T-helper 1 cell treated with Interleukin-12 subunit alpha and Interleukin-12 subunit beta and Interleukin-4 antibody, amounts not matched to agents 30 ng/mL and 1 ng/mL, for 36 hours (primary cell): ENCODE results near the gene XPR1. TPM values are rescaled to one million over a fixed set of nuclear protein-coding genes. Genes with fewer than 3 reads are reported as not detected.
"Not testable (repeated sequence)": the region's sequence is repeated elsewhere in the genome, so short reads cannot be mapped to it uniquely, and the experiment has no call there.

Experiments
- intact Hi-C: fragments of 100-400 bp; cut with micrococcal nuclease; formaldehyde crosslinking; loops from one replicate; pipeline ENCODE4 v1.15.1; 2024
- total RNA-seq: library from RNA; stranded (reverse); gene quantifications from 2 replicates; pipeline ENCODE4 v1.2.3, GENCODE V29; 2022

XPR1 gene
- total RNA-seq, 1 donor from 2014 or later = 24.2 TPM

DNA sequence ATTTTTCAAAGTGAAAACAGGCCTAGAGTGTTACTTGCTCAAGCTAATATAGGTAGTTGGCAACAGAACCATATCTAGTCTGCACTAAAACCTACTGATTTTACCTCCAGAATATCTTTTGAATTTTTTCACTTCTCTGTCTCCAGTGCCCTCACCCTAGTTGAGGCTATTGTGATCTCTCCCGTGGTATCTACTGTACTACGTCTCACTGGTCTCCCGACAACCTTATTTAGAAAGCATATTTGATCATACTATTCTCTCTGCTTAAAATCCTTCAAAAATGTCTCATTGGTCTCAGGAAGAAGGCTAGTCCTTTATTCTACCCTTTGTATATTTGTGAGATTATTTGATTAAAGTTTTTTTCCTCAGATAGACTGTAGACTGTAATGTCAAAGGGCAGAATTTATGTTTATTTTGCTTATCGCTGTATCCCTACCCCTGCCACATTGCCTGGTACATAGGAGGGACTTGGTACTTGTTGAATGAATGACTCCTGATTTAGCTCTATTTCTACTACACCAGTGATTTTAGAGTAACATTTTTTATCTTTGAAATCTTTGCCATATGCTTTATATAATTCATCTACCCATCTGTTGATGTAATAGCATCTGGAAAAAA lies 145.4 kb downstream of the XPR1 start:
- intact Hi-C loops = loop anchor here (5.0 kb wide), 2 partner anchors 85 to 260 kb away; no protein-coding TSS in a partner anchor

DNA sequence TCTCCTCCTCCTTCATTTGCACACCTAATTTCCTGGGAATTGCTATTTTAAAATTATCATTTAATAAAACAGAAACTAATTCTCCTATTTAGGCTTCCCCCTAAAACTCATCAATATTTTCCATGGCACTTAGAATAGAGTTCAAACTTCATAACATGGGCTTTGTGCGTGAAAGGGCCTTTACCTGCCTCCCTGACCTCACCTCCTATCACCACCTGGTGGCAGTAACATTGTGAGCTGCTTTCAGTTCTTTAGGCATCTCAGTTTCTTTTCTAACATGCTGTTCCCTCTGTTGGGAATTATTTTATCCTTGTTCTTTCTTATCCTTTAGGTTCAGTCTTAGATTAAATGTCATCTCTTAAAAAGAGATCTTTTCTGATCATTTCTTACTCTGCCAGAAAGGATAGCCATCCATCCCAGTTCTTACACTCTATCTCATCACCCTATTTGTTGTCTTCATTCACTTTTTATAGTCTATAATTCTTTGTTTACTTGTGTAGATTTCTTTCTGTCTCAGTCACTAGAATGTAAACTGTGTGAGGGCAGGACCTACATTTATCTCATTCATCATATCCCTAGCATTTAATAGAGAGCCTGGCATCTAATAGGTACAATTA lies 147.1 kb downstream of the XPR1 start:
- intact Hi-C loops = loop anchor here (1.0 to 5.0 kb wide), 3 partner anchors 83 to 262 kb away; no protein-coding TSS in a partner anchor

DNA sequence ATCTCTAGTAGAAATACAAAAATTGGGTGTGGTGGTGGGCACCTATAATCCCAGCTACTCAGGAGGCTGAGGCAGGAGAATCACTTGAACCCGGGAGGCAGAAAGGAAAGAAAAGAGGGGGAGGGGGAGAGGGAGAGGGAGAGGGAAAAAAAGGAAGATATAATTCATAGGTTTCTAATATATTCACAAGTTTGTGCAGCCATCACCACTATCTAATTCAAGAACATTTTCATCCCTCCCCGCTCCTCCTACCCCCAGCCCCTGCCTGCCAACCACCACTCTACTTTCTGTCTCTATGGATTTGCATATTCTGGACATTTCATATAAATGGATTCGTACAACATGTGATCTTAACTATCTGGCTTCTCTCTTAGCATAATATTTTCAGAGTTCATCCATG lies 147.8 kb downstream of the XPR1 start:
- intact Hi-C loops = loop anchor here (5.0 kb wide), 2 partner anchors 83 to 262 kb away; no protein-coding TSS in a partner anchor

DNA sequence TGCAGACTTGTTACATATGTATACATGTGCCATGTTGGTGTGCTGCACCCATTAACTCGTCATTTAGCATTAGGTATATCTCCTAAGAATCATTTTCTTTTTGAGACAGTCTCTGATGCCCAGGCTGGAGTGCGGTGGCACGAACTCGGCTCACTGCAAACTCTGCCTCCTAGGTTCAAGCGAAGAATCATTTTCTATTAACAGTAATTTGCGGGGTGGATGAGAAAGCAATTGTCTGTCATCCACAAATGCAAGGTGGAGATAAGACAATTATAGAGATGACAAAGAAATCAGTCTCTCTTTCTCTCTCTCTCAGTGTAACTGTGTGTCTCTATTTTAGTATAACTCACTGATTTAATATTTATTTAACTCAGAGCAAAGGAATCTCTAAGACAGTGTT lies 149.9 kb downstream of the XPR1 start:
- intact Hi-C loops = no loop called here

DNA sequence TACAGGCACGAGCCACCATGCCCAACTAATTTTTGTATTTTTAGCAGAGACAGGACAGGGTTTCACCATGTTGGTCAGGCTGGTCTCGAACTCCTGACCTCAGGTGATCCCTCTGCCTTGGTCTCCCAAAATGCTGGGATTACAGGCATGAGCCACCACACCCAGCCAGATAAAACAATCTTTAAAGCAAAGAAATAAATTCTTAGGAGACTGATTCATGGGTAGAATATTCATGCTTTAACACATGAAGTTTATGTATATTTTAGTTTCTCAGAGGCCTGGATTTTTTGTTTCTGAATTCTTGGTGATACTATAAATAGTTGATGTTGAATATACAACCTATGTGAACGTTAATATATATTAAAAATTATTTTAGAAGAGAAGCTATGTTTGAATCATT lies 153.5 kb downstream of the XPR1 start:
- intact Hi-C loops = no loop called here

DNA sequence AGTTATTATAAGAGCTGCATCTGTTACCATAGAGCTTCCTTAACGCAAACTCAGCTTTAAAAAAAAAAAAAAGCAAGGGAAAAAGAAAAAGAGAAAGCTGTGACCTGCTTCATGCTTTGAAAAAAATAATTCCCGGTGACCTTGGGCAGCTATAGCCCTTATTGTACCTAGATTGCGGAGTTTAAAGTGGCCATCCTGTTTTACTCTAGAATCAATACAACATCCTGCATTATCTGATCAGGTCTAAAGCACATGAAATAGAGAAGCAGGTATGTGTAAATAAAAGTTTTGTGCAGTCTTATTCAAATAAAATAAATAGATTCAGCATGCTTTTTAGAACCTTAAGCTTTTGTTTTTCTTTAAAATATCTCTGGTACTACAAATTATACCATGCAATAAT lies 154.1 kb downstream of the XPR1 start:
- intact Hi-C loops = no loop called here

DNA sequence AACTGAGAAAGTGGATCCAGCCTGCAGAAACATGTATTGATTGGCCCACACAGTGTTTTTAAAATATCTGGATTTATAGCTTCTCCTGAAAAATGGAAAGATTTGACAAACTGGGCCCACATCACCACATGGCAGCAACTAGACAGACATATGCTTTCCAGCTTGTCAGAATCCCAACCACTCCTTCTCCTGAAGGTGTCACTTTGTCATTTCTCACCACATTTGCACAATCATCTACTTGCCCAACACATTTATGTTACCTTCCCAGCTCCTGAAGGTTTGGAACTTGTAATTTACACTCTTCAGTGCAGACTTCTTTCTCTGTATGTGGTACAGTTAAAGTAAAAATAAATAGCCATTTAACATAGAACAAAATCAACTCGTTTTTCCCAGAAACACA lies 154.8 kb downstream of the XPR1 start:
- intact Hi-C loops = no loop called here

DNA sequence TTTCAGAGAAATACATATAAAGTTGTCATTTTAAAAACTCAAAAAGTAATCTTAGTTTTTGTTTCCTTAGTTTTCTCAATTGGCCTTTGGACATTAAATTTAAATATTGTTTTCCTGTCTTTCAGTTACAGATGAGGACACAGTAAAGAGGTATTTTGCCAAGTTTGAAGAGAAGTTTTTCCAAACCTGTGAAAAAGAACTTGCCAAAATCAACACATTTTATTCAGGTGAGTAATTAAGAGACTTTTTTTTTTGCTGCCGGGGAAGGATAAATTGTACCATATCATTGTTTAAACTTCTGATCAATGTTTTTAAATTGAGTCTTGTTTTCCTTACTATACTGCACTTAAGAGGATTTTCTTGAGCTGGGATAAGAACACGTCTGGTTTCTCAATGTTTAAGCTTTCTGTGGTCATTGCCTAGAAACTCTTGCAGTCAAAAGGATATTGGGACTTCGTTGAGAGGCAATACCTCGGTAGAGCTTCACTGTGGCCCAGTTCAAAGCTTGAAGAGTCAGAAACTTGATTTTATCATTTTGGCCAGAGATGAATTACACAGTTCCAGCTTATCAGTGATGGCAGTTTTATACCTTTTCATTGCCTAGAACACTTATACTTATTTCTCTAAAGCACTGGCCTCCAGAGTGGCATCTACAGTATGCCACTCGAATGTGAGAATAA lies 155.9 kb downstream of the XPR1 start:
- intact Hi-C loops = no loop called here

DNA sequence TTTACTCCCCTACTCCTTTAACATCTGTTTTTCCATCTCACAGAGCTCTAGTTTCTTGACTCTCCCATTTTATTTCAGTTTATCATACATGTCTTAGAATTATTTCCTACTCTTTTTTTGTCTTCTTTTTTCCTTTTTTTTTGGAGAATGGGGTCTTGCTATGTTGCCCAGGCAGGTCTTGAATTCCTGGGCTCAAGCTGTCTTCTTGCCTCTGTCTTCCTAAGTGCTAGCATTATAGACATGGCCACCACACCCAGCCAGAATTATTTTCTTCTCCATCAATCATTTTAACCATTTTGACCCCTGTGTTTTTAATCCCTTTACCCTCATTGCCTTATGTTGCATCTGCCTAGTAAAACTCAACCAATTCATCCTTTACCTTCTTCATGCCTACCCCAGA lies 157.6 kb downstream of the XPR1 start:
- intact Hi-C loops = no loop called here

DNA sequence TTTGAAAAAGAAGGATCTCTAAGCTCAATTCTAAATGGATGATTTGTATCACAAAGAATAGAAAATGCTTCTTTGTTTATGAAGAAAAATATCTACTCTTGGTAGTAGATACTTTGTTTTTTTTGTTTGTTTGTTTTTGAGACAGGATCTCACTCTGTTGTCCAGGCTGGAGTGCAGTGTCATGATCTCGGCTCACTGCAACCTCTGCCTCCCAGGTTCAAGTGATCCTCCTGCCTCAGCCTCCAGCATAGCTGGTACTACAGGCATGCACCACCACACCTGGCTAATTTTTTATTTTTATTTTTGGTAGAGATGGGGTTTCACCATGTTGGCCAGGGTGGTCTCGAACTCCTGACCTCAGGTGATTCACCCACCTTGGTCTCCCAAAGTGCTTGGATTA lies 159.3 kb downstream of the XPR1 start:
- intact Hi-C loops = not testable (repeated sequence)

DNA sequence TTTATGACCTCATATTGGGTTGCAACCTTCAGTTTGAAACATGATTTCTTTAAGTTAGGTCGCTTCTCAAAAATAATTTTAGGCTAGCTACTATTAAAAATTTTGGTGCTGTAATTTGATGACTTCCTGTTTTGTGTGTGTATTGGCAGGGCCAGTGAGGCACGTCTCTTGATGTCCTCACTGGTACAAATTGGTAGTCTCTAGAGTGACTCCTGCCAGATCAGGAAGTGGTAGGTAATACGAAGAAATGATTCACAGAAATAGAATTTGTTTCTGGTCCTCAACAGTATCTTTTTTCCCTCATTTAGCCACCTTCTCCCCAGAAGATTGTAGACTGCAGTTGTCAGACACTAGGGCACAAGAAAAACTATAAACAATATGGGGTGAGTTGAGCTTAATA lies 160.0 kb downstream of the XPR1 start:
- intact Hi-C loops = no loop called here

DNA sequence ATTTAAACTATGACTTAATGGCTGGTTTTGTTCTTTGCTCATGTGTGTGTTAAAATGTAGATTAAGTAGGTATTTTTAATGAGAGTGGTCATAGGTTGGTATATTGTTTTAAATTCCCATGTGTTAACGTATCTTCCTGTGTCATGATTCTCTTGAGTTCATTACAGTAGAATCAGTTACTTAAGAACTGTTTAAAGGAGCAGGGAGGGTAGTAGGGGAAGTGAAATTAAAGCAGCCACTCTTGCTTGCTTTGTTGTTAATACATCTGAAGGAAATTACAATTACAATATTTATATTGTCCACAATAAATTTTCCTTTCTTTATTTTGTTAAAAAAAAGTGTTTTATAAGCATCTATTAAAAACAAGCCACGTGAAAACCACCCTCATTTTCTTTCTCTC lies 161.6 kb downstream of the XPR1 start:
- intact Hi-C loops = no loop called here

DNA sequence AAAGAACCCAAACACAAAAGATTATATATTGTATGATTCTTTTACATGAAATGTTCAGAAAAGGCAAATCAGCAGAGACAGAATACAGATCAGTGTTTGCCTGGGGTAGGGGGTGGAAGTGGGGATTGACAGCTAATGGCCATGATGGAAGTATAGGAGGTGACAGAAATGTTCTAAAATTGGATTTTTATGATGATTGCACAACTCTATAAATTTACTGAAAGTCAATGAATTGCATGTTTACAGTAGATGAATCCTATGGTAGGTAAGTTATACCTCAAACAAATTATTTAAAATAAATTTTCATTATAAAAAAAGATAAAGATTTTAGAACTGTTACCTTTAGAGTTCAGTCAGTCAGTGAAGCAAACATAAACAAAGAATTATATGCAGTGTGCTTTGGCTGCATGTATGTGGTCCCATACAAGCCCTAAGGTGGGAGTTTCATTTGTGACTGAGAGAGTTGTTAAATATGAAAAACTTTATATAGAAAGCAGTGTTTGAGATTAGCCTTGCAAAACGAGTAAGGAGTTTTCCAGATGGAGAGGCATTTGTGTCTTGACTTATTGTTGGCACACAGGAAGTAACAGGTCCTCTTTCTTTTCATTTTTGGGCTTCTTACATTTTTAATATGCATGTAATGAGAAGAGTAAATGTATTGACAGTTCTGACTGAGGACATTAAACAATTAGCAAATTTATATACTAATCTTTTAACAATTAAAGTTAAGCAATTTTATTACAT lies 165.2 kb downstream of the XPR1 start:
- intact Hi-C loops = no loop called here

DNA sequence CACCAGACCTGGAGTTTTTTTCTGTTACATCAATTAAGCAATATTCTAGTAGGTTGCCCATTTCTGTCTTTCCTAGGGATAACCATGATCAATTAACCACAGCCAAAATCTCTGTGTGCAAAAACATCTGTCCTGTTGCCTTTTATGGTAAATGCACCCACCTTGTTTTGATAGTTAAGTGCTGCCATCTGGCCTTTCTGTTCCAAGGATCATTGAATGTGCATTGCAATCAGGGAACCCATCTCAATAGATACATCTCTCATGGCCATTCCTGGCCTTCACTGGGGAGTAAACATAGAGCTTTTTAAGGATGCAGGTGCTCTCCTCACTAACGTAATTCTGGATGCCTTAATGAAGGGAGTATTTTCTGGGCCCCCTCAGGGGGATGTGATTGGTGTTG lies 169.1 kb downstream of the XPR1 start:
- intact Hi-C loops = no loop called here

DNA sequence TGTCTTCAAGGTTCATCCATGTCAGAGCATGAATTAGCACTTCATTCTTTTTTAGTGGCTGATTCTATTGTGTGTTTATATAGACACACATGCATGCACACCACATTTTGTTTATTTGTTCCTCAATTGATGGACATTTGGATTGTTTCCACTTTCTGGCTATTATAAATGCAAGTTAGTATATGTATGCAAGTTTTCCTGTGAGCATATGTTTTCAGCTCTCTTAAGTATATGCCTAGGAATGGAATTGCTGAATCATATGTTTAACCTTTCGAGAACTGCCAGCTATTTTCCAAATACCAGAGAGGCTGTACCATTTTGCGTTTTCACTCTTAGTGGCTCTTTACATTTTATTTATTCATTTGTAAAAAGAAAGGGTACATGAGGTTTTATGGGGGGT lies 171.0 kb downstream of the XPR1 start:
- intact Hi-C loops = no loop called here

DNA sequence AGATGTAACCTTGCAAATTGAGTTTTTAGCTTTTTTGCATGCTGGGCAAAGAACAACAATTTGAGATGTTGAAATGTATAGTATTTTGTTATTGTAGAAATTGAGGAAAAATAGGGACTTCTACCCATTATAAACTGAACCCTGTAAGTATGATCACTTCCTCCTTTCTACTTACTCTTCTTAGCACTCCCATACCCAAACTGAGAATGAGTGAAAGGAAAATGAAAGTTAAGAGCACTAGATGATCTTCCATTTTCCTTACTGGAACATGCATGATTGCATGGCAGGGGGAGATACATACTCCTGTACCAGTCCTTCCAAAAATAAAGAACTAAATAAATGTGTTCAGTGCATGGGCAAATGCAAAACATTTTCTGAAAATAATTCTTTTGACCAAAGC lies 173.5 kb downstream of the XPR1 start:
- intact Hi-C loops = no loop called here

DNA sequence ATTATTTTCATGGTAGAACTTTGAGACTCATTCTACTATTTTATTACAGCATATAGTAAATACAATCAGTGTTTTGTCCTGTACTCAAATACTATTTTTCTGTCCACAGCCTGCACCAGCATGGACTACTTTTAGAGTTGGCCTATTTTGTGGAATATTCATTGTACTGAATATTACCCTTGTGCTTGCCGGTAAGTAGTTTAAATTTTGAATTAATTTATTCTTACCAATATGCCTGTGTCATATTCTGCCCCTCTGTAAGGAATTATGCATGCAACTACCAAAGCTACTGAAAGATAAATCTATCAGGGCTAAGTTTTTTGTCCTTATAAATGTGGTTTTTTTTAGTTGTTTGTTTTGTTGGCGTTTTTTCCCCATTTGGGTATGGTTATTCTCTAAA lies 179.5 kb downstream of the XPR1 start:
- intact Hi-C loops = no loop called here

DNA sequence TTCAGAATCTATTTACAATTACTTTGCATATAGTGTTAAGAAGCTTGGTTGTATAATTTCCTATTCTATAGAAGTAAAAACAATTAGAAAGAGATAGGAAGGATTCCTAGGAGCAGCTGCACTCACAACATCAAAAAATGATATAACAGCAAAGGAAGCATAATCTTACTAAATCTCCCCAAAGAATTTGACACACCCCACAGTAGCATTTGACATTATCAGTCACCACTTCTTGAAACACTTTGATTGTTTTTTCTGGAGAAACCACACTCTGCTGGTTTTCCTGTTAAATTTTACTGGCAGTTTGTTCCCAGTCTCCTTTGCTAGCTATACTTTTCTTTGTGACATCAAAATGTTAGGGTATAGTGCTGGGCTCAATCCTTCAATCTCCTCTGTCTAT lies 180.1 kb downstream of the XPR1 start:
- intact Hi-C loops = no loop called here

DNA sequence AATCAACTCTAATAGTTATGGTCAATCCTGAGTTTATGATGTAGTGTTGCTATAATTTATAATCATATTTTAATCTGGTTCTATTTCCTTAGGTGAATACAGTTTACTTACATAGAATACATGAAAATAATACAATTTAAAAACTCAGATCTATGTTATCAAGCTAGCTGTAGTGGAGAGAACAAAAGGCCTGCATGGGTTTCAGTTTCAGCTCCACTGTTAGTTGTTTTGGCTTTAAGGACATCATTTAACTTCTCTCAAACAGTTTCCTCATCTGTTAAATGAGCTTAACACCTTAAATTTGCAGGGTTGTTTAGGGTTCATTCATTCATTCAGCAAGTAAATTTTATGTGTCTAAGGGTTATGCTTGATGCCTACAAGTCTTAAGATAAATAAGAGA lies 182.4 kb downstream of the XPR1 start:
- intact Hi-C loops = no loop called here

DNA sequence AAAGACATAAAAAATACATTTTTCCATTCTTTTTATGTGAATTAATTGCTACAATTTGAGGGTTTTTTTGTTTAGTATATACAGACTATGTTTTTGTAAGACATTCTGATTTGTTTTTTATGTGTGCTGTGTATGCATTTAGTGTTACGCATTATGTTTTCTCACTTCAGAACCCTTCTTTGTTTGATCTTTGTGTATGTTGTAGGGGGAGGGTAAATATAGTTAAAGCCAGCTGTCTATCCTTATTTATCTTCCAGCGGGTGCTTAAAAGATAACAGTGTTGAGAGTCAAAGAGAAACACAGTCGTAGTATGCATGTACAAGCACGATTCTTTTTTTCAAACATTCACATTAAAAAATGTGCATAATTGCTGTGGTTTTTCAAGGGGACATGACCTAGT lies 183.4 kb downstream of the XPR1 start:
- intact Hi-C loops = no loop called here

DNA sequence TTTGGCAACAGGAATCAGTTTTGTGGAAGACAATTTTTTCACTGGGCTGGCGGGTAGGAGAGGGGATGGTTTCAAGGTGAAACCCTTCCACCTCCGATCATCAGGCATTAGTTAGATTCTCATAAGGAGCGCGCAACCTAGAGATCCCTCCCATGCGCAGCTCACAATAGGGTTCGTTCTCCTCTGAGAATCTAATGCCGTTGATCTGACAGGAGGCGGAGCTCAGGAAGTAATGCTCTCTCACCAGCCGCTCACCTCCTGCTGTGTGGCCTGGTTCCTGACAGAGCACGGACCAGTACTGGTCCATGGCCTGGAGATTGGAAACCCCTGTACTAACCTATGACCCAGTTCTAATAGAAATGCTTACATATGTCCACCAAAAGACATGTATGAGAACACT lies 184.3 kb downstream of the XPR1 start:
- intact Hi-C loops = no loop called here

DNA sequence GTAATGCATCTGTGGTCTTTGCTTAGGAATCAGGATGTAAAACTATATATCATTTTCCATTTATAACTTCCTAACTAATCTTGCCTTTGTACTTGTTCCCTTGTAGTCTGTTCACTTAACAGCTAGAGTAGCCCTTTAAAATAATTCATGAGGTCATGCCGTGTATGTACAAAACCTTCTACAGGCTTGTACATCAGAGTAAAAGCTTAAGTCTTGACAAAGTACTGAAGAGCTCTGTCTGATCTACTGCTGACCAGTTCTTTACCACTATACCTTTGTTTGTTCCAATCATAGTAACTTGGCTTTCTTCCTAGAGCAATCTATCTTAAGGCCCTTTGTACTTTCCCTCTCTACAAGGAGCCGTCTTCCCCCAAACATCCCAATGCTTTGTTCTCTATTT lies 190.1 kb downstream of the XPR1 start:
- intact Hi-C loops = no loop called here
